H1 (cell line): ENCODE measurements around the gene RNF168. TPM values are rescaled to one million over a fixed set of nuclear protein-coding genes. Genes with fewer than 3 reads are reported as not detected.

Experiments used
- CTCF ChIA-PET: fragments of 300-600 bp; sonication (Branson Sonifier 250); formaldehyde crosslinking; loops from one replicate; lab custom pipeline; 2021; ENCODE audit not compliant: partially characterized antibody; lab: Charles Lee
- POLR2A ChIA-PET: fragments of 300-600 bp; sonication (Branson Sonifier 250); formaldehyde crosslinking; loops from one replicate; lab custom pipeline; 2021; ENCODE audit warnings: inconsistent platforms; ENCODE audit not compliant: partially characterized antibody; lab: Charles Lee
- DNase-seq, 2 experiments: peaks; one replicate each; pipeline versions ENCODE4 v3.0.0 to v3.0.0-alpha.2; 2010 to 2022; ENCODE audit warnings: low spot score in 2 of 2, low read depth in 1 of 2, mixed read lengths in 1 of 2
- FAIRE-seq: peaks from 2 replicates; lab custom pipeline; 2011; peaks lifted over from hg19 to GRCh38; lab: Jason Lieb, UNC
- H2AFZ ChIP-seq: 2 replicates; pipeline ENCODE4 v1.8.1; 2012; ENCODE audit warnings: low read length, inconsistent platforms
- H2AK5ac ChIP-seq: 2 replicates; pipeline ENCODE4 v1.6.1; 2013; ENCODE audit warnings: low read depth, low read length
- H2BK120ac ChIP-seq: replicated peaks from 2 replicates; pipeline ENCODE3; 2013; ENCODE audit warnings: low read depth, low read length, inconsistent platforms
- H2BK12ac ChIP-seq: 2 replicates; pipeline ENCODE4 v1.6.1; 2013; ENCODE audit warnings: low read depth, low read length
- H2BK15ac ChIP-seq: 2 replicates; pipeline ENCODE4 v1.6.1; 2013; ENCODE audit warnings: low read length
- H2BK20ac ChIP-seq: 2 replicates; pipeline ENCODE4 v1.6.1; 2013; ENCODE audit warnings: low read length
- H2BK5ac ChIP-seq: 2 replicates; pipeline ENCODE4 v1.6.1; 2013; ENCODE audit warnings: low read depth, low read length
- H3K14ac ChIP-seq: 2 replicates; pipeline ENCODE4 v1.6.1; 2013; ENCODE audit warnings: inconsistent platforms; ENCODE audit not compliant: insufficient read length
- H3K18ac ChIP-seq: 2 replicates; pipeline ENCODE4 v1.6.1; 2013; ENCODE audit warnings: low read length; ENCODE audit errors: extremely low read depth
- H3K23ac ChIP-seq: 2 replicates; pipeline ENCODE4 v1.6.1; 2013; ENCODE audit warnings: inconsistent platforms; ENCODE audit not compliant: insufficient read length
- H3K23me2 ChIP-seq: 2 replicates; pipeline ENCODE4 v1.6.1; 2013; ENCODE audit warnings: low read depth, low read length
- H3K27ac ChIP-seq: 2 replicates; pipeline ENCODE4 v1.6.1; 2011; ENCODE audit warnings: low read depth, low read length, inconsistent platforms
- H3K27me3 ChIP-seq, 4 experiments: replicated peaks in 1 of 4; 1 replicate in 1 of 4; 2 replicates in 3 of 4; pipeline versions ENCODE4 v1.6.1 to v1.8.1; 2011 to 2013; ENCODE audit warnings: low read length in 3 of 4, mild to moderate bottlenecking in 3 of 4, inconsistent platforms in 2 of 4, mixed read lengths in 2 of 4, moderate library complexity in 1 of 4; ENCODE audit not compliant: control insufficient read depth in 3 of 4, insufficient read depth in 3 of 4; ENCODE audit errors: extremely low read depth in 1 of 4
- H3K36me3 ChIP-seq, 4 experiments: 2 replicates each; pipeline versions ENCODE4 v1.6.1 to v1.8.1; 2011 to 2013; ENCODE audit warnings: mild to moderate bottlenecking in 4 of 4, low read length in 3 of 4, moderate library complexity in 2 of 4, control low read depth in 1 of 4, inconsistent platforms in 1 of 4; ENCODE audit not compliant: insufficient read depth in 4 of 4, control insufficient read depth in 2 of 4
- H3K4ac ChIP-seq: replicated peaks from 2 replicates; pipeline ENCODE3; 2013; ENCODE audit warnings: low read length, low read depth, mixed read lengths, inconsistent platforms; ENCODE audit not compliant: insufficient read length
- H3K4me1 ChIP-seq, 4 experiments: replicated peaks in 1 of 4; 1 replicate in 1 of 4; 2 replicates in 3 of 4; pipeline versions ENCODE4 v1.6.1 to v1.8.1; 2011 to 2013; ENCODE audit warnings: low read length in 3 of 4, inconsistent platforms in 2 of 4, mixed read lengths in 1 of 4; ENCODE audit not compliant: insufficient read depth in 4 of 4, control insufficient read depth in 3 of 4
- H3K4me2 ChIP-seq, 2 experiments: 2 replicates each; pipeline versions ENCODE4 v1.6.1 to v1.8.1; 2011 to 2013; ENCODE audit warnings: low read depth in 2 of 2, low read length in 2 of 2, control low read depth in 1 of 2, inconsistent platforms in 1 of 2, mild to moderate bottlenecking in 1 of 2; ENCODE audit not compliant: insufficient read depth in 1 of 2
- H3K4me3 ChIP-seq, 4 experiments: fragments of 200-600, 300-600 bp in 1 of 4; sonication (generic), shearing (Covaris generic), sonication (Bioruptor Twin) in 1 of 4; 2 replicates each; pipeline versions ENCODE4 v1.5.1 to v1.8.1; 2011 to 2016; ENCODE audit warnings: low read length in 4 of 4, low read depth in 3 of 4, control low read depth in 2 of 4, inconsistent platforms in 2 of 4, mild to moderate bottlenecking in 2 of 4, mixed read lengths in 1 of 4, moderate library complexity in 1 of 4; ENCODE audit not compliant: insufficient read depth in 2 of 4; ENCODE audit errors: extremely low read depth in 1 of 4
- H3K56ac ChIP-seq: replicated peaks from 2 replicates; pipeline ENCODE3; 2013; ENCODE audit warnings: low read depth, mild to moderate bottlenecking, mixed read lengths, low read length, inconsistent platforms; ENCODE audit not compliant: insufficient read length
- H3K79me1 ChIP-seq: 2 replicates; pipeline ENCODE4 v1.6.1; 2013; ENCODE audit warnings: low read depth, low read length, control low read depth
- H3K79me2 ChIP-seq, 2 experiments: 2 replicates each; pipeline versions ENCODE4 v1.6.1 to v1.8.1; 2012 to 2013; ENCODE audit warnings: low read length in 2 of 2, mild to moderate bottlenecking in 2 of 2, inconsistent platforms in 1 of 2; ENCODE audit not compliant: insufficient read depth in 2 of 2, control insufficient read depth in 1 of 2
- H3K9ac ChIP-seq, 4 experiments: replicated peaks in 1 of 4; 1 replicate in 1 of 4; 2 replicates in 3 of 4; pipeline versions ENCODE4 v1.6.1 to v1.8.1; 2011 to 2013; ENCODE audit warnings: low read depth in 3 of 4, low read length in 3 of 4, control low read depth in 2 of 4, mild to moderate bottlenecking in 2 of 4, moderate library complexity in 2 of 4, inconsistent platforms in 1 of 4; ENCODE audit errors: extremely low read depth in 1 of 4
- H3K9me3 ChIP-seq, 2 experiments: 2 replicates each; pipeline versions ENCODE4 v1.6.1 to v1.8.1; 2012 to 2013; ENCODE audit warnings: mild to moderate bottlenecking in 2 of 2, moderate library complexity in 2 of 2, control low read depth in 1 of 2, inconsistent platforms in 1 of 2, low read depth in 1 of 2, low read length in 1 of 2, mixed read lengths in 1 of 2; ENCODE audit not compliant: insufficient read depth in 2 of 2
- H4K20me1 ChIP-seq, 2 experiments: replicated peaks in 1 of 2; 2 replicates each; pipeline versions ENCODE3 to v1.8.1; 2011 to 2013; ENCODE audit warnings: inconsistent platforms in 2 of 2, low read length in 2 of 2, mild to moderate bottlenecking in 1 of 2; ENCODE audit not compliant: insufficient read depth in 2 of 2, control insufficient read depth in 1 of 2
- H4K5ac ChIP-seq: 2 replicates; pipeline ENCODE4 v1.6.1; 2013; ENCODE audit warnings: low read length, low read depth, mixed read lengths, inconsistent platforms; ENCODE audit not compliant: insufficient read length
- H4K8ac ChIP-seq: 2 replicates; pipeline ENCODE4 v1.8.0; 2013; ENCODE audit warnings: mild to moderate bottlenecking, moderate library complexity, low read length, inconsistent platforms; ENCODE audit not compliant: insufficient read depth; ENCODE audit errors: extremely low read depth
- H4K91ac ChIP-seq: replicated peaks from 2 replicates; pipeline ENCODE3; 2013; ENCODE audit warnings: low read length, mixed read lengths, inconsistent platforms; ENCODE audit not compliant: insufficient read length
- ASH2L ChIP-seq: fragments of 200-600, 300-600 bp; sonication (generic); IDR thresholded peaks from one replicate; pipeline ENCODE4 v1.7.1; 2017; ENCODE audit warnings: low read length
- CEBPB ChIP-seq: IDR thresholded peaks from 2 replicates; pipeline ENCODE4 v1.6.1; 2012; ENCODE audit warnings: low read depth, low read length
- E2F6 ChIP-seq: IDR thresholded peaks from 2 replicates; pipeline ENCODE4 v1.6.1; 2012; ENCODE audit warnings: inconsistent platforms
- EGR1 ChIP-seq: IDR thresholded peaks from 2 replicates; pipeline ENCODE4 v1.6.1; 2011; ENCODE audit warnings: low read depth, low read length, borderline replicate concordance
- EP300 ChIP-seq, 2 experiments: IDR thresholded peaks; 1 replicate in 1 of 2; 2 replicates in 1 of 2; pipeline ENCODE4 v1.6.1; 2011 to 2012; ENCODE audit warnings: low read depth in 2 of 2, low read length in 2 of 2, mild to moderate bottlenecking in 2 of 2, borderline replicate concordance in 1 of 2, inconsistent platforms in 1 of 2, moderate library complexity in 1 of 2
- GABPA ChIP-seq: IDR thresholded peaks from 2 replicates; pipeline ENCODE4 v1.6.1; 2011; ENCODE audit warnings: mild to moderate bottlenecking, low read length, moderate library complexity, borderline replicate concordance; ENCODE audit not compliant: insufficient read depth
- HDAC6 ChIP-seq: IDR thresholded peaks from one replicate; pipeline ENCODE4 v1.7.1; 2012; ENCODE audit warnings: low read depth, mild to moderate bottlenecking, inconsistent platforms, low read length, moderate library complexity
- JUN ChIP-seq: IDR thresholded peaks from 2 replicates; pipeline ENCODE4 v1.6.1; 2011; ENCODE audit warnings: low read depth, mild to moderate bottlenecking, improper control_type of control experiment, low read length
- NRF1 ChIP-seq: IDR thresholded peaks from 2 replicates; pipeline ENCODE4 v1.6.1; 2011; ENCODE audit warnings: mild to moderate bottlenecking, low read depth, low read length, improper control_type of control experiment
- SIRT6 ChIP-seq: IDR thresholded peaks from one replicate; pipeline ENCODE4 v1.7.1; 2012; ENCODE audit warnings: low read length, inconsistent platforms
- SIX5 ChIP-seq: IDR thresholded peaks from 2 replicates; pipeline ENCODE4 v1.6.1; 2011; ENCODE audit warnings: mild to moderate bottlenecking, low read depth, low read length
- SP1 ChIP-seq: IDR thresholded peaks from 2 replicates; pipeline ENCODE4 v1.6.1; 2011; ENCODE audit warnings: low read depth, low read length
- TEAD4 ChIP-seq: IDR thresholded peaks from 2 replicates; pipeline ENCODE4 v1.6.1; 2012; ENCODE audit warnings: low read depth, low read length, inconsistent platforms, mixed read lengths
- WGBS, 2 experiments: shearing (Covaris generic) in 1 of 2; methylation state at CpG; one replicate each; pipeline versions ENCODE4 v1.1.6 to v1.1.7; 2013 to 2015; ENCODE audit warnings: low lambda C conversion rate in 2 of 2, mixed read lengths in 2 of 2, inconsistent platforms in 1 of 2, low coverage in 1 of 2, missing lambda C conversion rate in 1 of 2; ENCODE audit not compliant: insufficient replicate concordance in 2 of 2, insufficient coverage in 1 of 2, insufficient read length in 1 of 2; ENCODE audit errors: extremely low coverage in 1 of 2, missing lambda C conversion rate in 1 of 2; 5-methylcytosine and 5-hydroxymethylcytosine counted together
- polyA plus RNA-seq, 7 experiments: library from polyadenylated mRNA; depleted of rRNA in 3 of 7; stranded (reverse) in 5 of 7; unstranded in 2 of 7; fragments of >200 nt in 5 of 7; fragments of 200-250 nt in 2 of 7; gene quantifications; 1 replicate in 5 of 7; 2 replicates in 1 of 7; 4 replicates in 1 of 7; pipeline versions ENCODE4 v1.2.1 to v1.2.3, GENCODE V29; 2011 to 2013; ENCODE audit warnings: missing spikeins in 2 of 7, mixed read lengths in 2 of 7
- total RNA-seq: library from RNA; stranded (reverse); fragmentation: NEBNext Ultra II Directional; extraction: Animal tissue kit (Norgen Biotek cat#: 25700); gene quantifications from 2 replicates; pipeline ENCODE4 v1.2.1, GENCODE V29; 2021

RNF168 gene
- total and polyA plus RNA-seq, 2 of the 8 experiments (the other 6 are each of a cell fraction or from before 2014, with no cell fraction given), result 6.3 to 63.5 TPM

- Histone ChIP-seq H4K20me1 (no peaks in the 10 kb centered on the region), H3K79me1 (no peaks in the 10 kb centered on the region), H4K91ac (no peak overlapping the region), H3K9ac (no peak overlapping the region), H3K4me2 (peak overlapping the region in 1 of 2 experiments; percentile 50; a peak in 2 of 4 replicates), H3K18ac (no peak overlapping the region), H3K27ac (no peak overlapping the region; the same call in 1 of the 2 replicates), H2BK20ac (no peak overlapping the region), H3K23ac (no peak overlapping the region), H3K4ac (no peak overlapping the region), H3K4me1 (peaks cover 0 to 6% (median 3%) of the 10 kb centered on the region in 4 experiments; a peak in 4 of 7 replicates), H2BK12ac (no peak overlapping the region), H2BK5ac (no peak overlapping the region), H2AFZ (no peak overlapping the region), H3K36me3 (no peaks in the 10 kb centered on the region), H2BK15ac (no peak overlapping the region), H3K56ac (no peak overlapping the region), H3K27me3 (no peaks in the 10 kb centered on the region), H3K79me2 (no peaks in the 10 kb centered on the region), H3K14ac (no peak overlapping the region), H2BK120ac (no peak overlapping the region), H3K4me3 (peak overlapping the region in 1 of 4 experiments; percentile 32; a peak in 1 of 8 replicates), H3K23me2 (peaks cover 2% of the 10 kb centered on the region; the same call in 1 of the 2 replicates), H4K8ac (no peak overlapping the region), H2AK5ac (no peak overlapping the region), H3K9me3 (peaks cover 3 to 5% of the 10 kb centered on the region in 2 experiments; a peak in 2 of 4 replicates), H4K5ac (no peak overlapping the region)
- DNase-seq (peak; percentile 66 to 83), FAIRE-seq (peak; percentile 81)
- CTCF ChIA-PET, result no interaction called here
- POLR2A ChIA-PET, result interaction anchor here (0.6 to 1.0 kb wide), 4 partner anchors 14 to 108 kb away, joined by 3 read pairs; no protein-coding TSS in a partner anchor
- WGBS, 2 experiments, result 14% methylated on average over 14 of the region's 14 CpGs; no CpG with 5 or more reads in 1 of the 2 experiments
- TF ChIP-seq ASH2L (no peak), SP1 (peak; percentile 92), EP300 (IDR thresholded peaks at IDR 0.05; ENCODE audit: borderline replicate concordance in 1 of 2, low read depth in 2 of 2, low read length in 2 of 2) (peak in 1 of 2 experiments; percentile 29; a peak in 1 of 3 replicates), SIRT6 (no peak), JUN (no peak), HDAC6 (no peak), GABPA (no peak), EGR1 (no peak), SIX5 (no peak), NRF1 (no peak), CEBPB (peak; percentile 39), TEAD4 (peak; percentile 91), E2F6 (no peak)
These were observed 29.7 kb upstream of the RNF168 start for GRCh38 chr3:196533260-196533681.
